ENCODE results near the gene FAM131C.

Gene FAM131C

DNA sequence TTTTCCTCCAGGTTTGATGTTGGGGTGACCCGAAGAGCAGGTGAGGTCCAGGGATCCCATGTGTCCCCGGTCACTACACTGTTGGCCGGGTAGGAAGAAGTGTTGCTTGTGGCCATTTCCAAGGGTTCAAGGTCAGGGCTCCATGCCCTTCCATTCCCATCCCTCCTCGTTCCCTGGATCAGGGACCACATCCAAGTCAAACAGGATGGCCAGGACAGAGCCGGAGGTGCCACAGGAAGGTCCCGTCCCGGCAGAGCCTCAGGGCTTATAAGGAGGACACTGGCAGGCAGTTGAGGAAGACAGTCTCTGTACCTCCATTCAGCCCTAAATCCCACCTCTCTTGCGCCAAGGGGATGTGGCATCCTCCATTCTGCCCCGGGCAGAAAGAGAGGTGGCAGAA lies 22.0 kb upstream of the FAM131C start:
- Histone ChIP-seq H3K27ac (no peak overlapping the region), H3K4me1 (ENCODE audit: control insufficient read depth in 1 of 2, insufficient read depth in 1 of 2, low read depth in 1 of 2, low read length in 1 of 2) (no peaks in the 10 kb centered on the region), H3K27me3 (peaks cover 23% of the 10 kb centered on the region), H3K36me3 (no peaks in the 10 kb centered on the region), H3K4me3 (ENCODE audit: low read depth in 1 of 2, low read length in 1 of 2) (no peak overlapping the region), H3K9me3 (no peaks in the 10 kb centered on the region)
- TF ChIP-seq, protein P1, sequence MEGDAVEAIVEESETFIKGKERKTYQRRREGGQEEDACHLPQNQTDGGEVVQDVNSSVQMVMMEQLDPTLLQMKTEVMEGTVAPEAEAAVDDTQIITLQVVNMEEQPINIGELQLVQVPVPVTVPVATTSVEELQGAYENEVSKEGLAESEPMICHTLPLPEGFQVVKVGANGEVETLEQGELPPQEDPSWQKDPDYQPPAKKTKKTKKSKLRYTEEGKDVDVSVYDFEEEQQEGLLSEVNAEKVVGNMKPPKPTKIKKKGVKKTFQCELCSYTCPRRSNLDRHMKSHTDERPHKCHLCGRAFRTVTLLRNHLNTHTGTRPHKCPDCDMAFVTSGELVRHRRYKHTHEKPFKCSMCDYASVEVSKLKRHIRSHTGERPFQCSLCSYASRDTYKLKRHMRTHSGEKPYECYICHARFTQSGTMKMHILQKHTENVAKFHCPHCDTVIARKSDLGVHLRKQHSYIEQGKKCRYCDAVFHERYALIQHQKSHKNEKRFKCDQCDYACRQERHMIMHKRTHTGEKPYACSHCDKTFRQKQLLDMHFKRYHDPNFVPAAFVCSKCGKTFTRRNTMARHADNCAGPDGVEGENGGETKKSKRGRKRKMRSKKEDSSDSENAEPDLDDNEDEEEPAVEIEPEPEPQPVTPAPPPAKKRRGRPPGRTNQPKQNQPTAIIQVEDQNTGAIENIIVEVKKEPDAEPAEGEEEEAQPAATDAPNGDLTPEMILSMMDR (IDR thresholded peaks at IDR 0.05) = no peak

DNA sequence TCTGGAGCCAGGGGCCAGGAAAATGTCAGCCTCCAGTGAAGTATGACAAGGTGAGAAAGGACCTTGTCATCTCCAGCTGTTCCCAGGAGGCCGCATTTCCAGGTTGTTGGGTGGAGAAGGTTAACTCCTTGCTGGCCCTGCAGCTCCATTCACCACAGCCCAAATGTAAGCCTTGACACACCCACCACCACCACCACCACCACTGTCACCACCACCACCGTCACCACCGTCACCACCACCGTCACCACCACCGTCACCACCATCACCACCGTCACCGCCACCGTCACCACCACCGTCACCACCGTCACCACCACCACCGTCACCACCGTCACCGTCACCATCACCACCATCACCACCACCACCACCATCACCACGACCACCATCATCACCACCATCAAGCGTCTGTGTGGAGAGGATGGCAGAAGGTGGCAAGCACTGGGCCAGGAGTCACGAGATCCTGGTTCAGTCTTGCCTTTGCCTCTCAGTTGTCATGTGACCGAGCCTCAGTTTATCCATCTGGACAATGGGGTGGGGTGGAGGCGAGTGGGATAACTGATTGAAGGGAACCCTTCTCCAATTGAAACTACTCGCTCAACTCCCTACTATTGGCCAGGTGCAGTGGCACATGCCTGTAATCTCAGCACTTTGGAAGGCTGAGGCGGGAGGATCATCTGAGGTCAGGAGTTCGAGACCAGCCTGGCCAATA lies 21.2 kb upstream of the FAM131C start:
- Histone ChIP-seq H3K4me1 (ENCODE audit: control insufficient read depth in 1 of 2, insufficient read depth in 1 of 2, low read depth in 1 of 2, low read length in 1 of 2) (no peaks in the 10 kb centered on the region), H3K4me3 (ENCODE audit: low read depth in 1 of 2, low read length in 1 of 2) (no peak overlapping the region), H3K36me3 (no peaks in the 10 kb centered on the region), H3K27me3 (peaks cover 17% of the 10 kb centered on the region), H3K27ac (no peak overlapping the region), H3K9me3 (no peaks in the 10 kb centered on the region)
- TF ChIP-seq, protein P1 (IDR thresholded peaks at IDR 0.05) = no peak

DNA sequence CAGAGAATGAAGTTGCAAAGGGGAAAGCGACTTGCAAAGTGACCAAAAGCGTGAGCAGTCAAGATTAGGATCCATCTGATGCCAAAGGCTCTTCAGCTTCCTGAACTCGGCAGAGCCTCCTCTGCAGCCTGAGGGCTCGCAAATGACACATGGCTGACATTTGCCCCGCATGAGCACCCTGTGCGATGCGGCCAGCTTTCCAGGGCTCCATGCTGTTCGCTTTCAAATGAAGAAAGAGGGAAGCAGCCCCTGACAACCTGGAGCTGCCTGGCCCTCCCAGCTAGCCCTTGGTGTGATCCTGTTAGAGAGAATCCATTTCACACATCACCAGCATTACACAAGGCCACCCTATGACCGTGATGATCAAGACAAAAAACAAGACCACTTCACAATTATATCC lies 20.2 kb upstream of the FAM131C start:
- TF ChIP-seq, protein P1 (IDR thresholded peaks at IDR 0.05) = no peak
- peaks cover 17% of the 10 kb centered on the region for H3K27me3 ChIP-seq
- H3K36me3 ChIP-seq = no peaks in the 10 kb centered on the region
- H3K9me3 ChIP-seq = no peaks in the 10 kb centered on the region
- no peak overlapping the region for H3K4me3 ChIP-seq (ENCODE audit: low read depth in 1 of 2, low read length in 1 of 2)
- no peak overlapping the region for H3K27ac ChIP-seq
- no peaks in the 10 kb centered on the region for H3K4me1 ChIP-seq (ENCODE audit: control insufficient read depth in 1 of 2, insufficient read depth in 1 of 2, low read depth in 1 of 2, low read length in 1 of 2)

DNA sequence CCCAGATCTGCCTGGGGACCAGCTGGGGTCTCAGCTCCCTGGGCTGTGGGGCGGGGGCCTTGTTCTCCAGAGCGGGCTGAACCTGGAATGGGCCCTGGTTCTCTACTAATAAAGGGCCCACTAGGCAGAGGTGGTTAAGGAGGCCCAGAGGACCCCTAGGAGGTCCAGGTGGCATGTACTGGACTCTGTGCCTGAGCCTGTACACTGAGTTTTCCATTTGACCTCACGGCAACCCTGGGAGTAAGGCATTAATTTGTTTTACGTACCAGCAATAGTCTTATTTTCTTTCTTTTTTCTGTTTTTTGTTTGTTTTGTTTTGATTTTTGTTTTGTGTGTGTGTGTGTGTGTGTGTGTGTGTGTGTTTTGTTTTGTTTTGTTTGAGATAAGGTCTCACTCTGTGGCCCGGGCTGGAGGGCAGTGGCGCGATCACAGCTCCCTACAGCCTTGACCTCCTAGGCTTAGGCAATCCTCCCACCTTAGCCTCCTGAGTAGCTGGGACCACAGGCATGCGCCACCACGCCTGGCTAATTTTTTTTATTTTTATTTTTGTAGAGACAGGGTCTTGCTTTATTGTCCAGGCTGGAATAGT lies 19.6 kb upstream of the FAM131C start:
- Histone ChIP-seq H3K27me3 (peaks cover 17% of the 10 kb centered on the region), H3K4me3 (ENCODE audit: low read depth in 1 of 2, low read length in 1 of 2) (no peak overlapping the region), H3K27ac (no peak overlapping the region), H3K36me3 (no peaks in the 10 kb centered on the region), H3K4me1 (ENCODE audit: control insufficient read depth in 1 of 2, insufficient read depth in 1 of 2, low read depth in 1 of 2, low read length in 1 of 2) (no peaks in the 10 kb centered on the region), H3K9me3 (no peaks in the 10 kb centered on the region)
- TF ChIP-seq, protein P1 (IDR thresholded peaks at IDR 0.05) = no peak

DNA sequence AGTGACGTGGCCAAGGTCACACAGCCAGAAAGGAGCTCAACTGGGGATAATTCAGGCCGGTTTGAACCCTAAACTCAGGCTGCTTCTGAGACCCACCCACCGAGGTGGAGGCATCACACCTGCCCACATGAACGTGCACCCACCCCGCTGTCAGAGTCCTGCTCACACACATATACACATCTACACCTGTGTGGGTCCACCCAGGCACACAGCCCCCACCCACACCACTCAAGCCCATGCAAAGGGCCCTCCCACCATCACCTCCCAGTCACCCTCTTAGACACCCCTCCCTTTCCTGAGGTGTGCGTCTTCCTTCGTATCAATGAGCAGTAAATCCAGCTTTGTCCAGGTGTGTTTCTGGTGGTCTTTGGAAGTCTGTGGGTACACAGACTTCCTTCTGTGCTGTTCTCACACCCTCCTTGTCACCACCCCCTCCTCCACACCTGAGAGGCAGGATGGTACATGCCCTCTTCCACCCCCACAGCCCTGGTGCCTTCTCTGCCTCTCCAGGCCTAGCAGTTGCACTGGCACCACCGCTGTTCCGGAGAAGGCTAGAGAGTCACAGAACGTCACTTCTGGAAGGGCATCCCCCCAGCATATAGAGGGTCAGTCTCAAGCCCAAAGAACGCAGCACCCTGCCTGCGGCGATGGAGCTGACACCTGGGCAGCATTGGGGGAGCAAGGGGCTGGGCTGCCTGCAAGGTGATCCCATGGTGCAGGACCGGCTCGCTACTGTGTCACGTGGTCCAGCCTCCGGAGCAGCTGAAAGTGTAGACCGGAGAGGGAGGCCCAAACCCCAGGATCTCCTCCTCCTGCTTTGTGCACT lies 18.9 kb upstream of the FAM131C start:
- Histone ChIP-seq H3K9me3 (no peaks in the 10 kb centered on the region), H3K4me1 (ENCODE audit: control insufficient read depth in 1 of 2, insufficient read depth in 1 of 2, low read depth in 1 of 2, low read length in 1 of 2) (no peaks in the 10 kb centered on the region), H3K36me3 (no peaks in the 10 kb centered on the region), H3K27me3 (peaks cover 17% of the 10 kb centered on the region), H3K27ac (no peak overlapping the region), H3K4me3 (ENCODE audit: low read depth in 1 of 2, low read length in 1 of 2) (no peak overlapping the region)
- TF ChIP-seq, protein P1 (IDR thresholded peaks at IDR 0.05) = no peak

All from neutrophil (primary cell).